HG03025 (cell line): ENCODE results near the gene SLITRK2.

Experiments used
- ATAC-seq: cut with Tn5 transposase; IDR thresholded peaks from one replicate; pipeline ENCODE4 v1.9.1; 2021; ENCODE audit warnings: mild to moderate bottlenecking, moderate library complexity; ENCODE audit not compliant: unreplicated experiment, low FRiP score

Gene SLITRK2

GRCh38 chrX:145848448-145848847 lies 30.8 kb downstream of the SLITRK2 start:
- ATAC-seq: no peak

- no peak for ATAC-seq
Observed at GRCh38 chrX:145848857-145849256, 31.2 kb downstream of the SLITRK2 start.

GRCh38 chrX:145853181-145853580 lies 35.6 kb downstream of the SLITRK2 start:
- ATAC-seq: no peak

GRCh38 chrX:145856181-145856580 lies 38.6 kb downstream of the SLITRK2 start:
- no peak for ATAC-seq

DNA sequence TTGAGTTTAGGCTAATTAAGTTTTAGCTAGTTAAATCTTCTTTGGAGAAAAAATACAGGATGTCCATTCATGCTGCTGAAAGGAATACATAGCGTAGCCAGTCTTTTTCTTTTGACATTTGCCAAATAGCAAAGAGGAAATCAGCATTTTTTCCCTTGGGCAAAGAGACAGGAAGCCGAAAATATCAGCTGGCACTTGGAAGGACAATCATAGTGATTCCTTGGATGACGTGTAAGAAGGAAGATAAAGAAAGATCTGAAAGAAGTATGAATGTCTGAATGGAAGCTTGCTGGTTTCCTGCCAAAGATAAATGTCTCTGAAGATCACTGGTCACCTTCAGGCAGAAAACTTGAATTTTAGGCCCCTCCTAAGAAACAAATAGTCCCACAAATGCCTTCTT lies 44.2 kb downstream of the SLITRK2 start:
- ATAC-seq: no peak

DNA sequence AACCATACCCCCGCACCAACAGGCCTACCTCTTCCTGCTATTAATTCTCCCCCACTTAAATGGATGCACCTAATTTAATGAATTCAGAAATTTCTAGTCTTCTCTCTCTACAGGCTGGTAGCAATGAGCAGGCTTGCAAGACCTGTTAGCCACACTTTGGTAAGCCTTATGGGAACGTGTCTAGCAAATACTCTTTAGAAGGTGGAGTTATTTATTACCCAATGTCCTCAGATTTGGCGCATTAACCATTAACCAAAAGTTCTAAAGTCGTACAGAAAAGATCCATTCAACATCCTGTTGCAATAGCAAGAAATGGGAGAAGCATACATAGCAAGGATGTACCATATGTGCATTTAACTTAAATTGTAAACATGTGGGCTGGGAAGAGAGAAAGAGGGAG lies 47.5 kb downstream of the SLITRK2 start:
- no peak for ATAC-seq
